Fibroblast of the conjunctiva (primary cell): Measurements from ENCODE around the gene VAPA.
A peak's percentile ranks its signal among the peaks of the same experiment; 100 is the strongest.

Experiments used
- DNase-seq: peaks from one replicate; pipeline ENCODE4 v3.0.0-alpha.2; 2010; ENCODE audit warnings: low read depth

Gene VAPA

GRCh38 chr18:10003281-10003680 lies 89.5 kb downstream of the VAPA start:
- DNase-seq, result no peak

GRCh38 chr18:10003866-10004265 lies 90.0 kb downstream of the VAPA start:
- DNase-seq, result no peak

DNA sequence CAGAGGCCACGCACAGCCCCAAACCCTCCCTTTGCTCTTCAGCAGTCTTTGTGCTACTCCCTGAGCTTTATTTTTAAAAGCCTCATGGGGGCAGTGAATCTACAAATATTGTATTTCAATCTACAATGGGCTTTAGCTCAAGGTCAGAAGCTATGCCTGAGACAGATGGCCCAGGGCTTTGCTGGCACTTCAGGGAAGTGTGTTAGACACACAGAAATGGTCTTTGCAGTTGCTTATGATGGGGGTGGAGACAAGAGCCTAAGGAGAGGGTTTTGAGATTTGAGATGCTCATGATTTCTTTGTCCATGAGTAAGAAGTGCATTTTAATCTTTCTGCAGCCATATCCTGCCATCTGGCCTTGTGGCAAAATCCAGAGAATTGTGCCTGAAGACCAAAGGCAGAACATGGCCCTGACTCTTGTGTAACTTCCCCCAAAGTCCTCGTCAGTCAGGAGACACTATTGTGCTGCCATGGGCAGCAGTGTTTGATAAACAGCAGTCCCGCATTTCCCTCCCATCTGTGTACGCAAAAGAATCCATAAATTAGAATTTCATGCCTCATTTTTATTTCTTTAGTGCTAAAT lies 92.6 kb downstream of the VAPA start:
- DNase-seq, result peak; percentile 24

DNA sequence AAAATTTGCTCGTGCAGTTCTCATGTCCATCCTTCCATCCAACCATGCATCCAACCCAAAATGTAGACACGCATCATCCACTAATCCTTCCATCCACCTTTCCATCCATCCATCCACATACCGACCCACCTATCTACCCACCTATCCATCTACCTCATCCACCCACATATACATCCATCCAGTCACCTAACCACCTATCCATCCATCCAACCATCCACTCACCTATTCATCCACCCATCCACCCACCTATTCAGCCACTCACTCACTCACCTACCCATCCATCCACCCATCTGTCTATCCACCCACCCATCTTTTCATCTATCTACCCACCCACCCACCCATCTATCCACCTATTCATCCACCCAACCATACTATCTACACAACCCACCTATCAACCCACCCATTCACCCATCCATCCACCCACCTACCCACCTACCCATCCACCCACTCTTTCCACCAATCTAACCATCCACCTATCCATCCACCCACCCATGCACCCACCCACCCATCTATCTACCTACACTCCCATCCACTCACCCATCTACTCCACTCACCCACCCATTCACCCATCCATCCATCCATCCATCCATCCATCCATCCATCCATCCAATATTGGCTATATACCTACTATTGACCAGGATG lies 94.3 kb downstream of the VAPA start:
- no peak for DNase-seq
